Measurements from ENCODE around the gene CLMN. TPM values are rescaled to one million over a fixed set of nuclear protein-coding genes. Genes with fewer than 3 reads are reported as not detected.

Gene CLMN
- total and polyA plus RNA-seq, 9 of the 15 experiments (the other 6 are each of a cell fraction or from before 2014, with no cell fraction given) = 0.01 to 0.18 (median 0.07) TPM; not detected in 4

DNA sequence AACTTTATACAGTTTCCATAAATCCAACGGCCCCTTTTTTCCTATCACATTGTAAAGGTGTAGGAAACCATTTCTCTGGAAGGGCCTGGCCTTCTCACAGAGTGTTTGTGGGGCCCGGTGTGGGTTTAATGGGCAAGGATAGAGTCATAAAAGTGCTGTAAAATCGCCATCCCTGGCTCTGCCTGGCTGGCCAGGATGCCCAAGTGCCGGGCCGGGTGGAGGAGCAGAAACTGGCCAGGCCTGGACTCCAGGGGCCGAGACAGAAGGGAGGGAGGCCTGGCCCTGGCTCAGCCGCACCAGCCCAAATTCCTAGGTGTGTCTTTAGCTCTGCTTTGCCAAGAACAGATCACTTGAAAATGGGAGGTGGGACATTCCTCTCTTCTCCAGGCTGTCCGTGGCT lies 85.3 kb downstream of the CLMN start:
- intact Hi-C loops (cut with micrococcal nuclease) = no loop called here
- no peak overlapping the region for H2AFZ ChIP-seq (ENCODE audit: low read depth, low read length)
- in situ Hi-C loops (cut with MboI) = no loop called here
- H3K9ac ChIP-seq (ENCODE audit: insufficient read depth in 1 of 2, low read depth in 2 of 2, low read length in 2 of 2) = no peak overlapping the region
- no peak overlapping the region for H3K4me3 ChIP-seq
- no peaks in the 10 kb centered on the region for H3K4me1 ChIP-seq (replicated peaks in 1 of 2; ENCODE audit: control insufficient read depth in 2 of 2, insufficient read depth in 2 of 2, low read length in 2 of 2)
- H3K79me2 ChIP-seq (ENCODE audit: control insufficient read depth, insufficient read depth, low read length) = no peaks in the 10 kb centered on the region
- BruUV-seq (replicated peaks) = no TSS peak
- H3K9me1 ChIP-seq (ENCODE audit: control insufficient read depth, insufficient read depth, low read length) = no peaks in the 10 kb centered on the region
- H3K27ac ChIP-seq (ENCODE audit: extremely low read depth, low read depth, low read length) = no peak overlapping the region
- H3K9me3 ChIP-seq (replicated peaks; ENCODE audit: control insufficient read depth, insufficient read depth, low read depth, low read length) = no peaks in the 10 kb centered on the region
- peaks cover 2 to 24% of the 10 kb centered on the region in 2 experiments; a peak in 2 of 5 replicates for H3K27me3 ChIP-seq (ENCODE audit: control insufficient read depth in 2 of 2, insufficient read depth in 2 of 2, low read length in 2 of 2)
- ATAC-seq (no peak), DNase-seq (ENCODE audit: extremely low read depth in 1 of 4, low spot score in 3 of 4) (no peak), FAIRE-seq (no peak)
- ChIA-PET POLR2A (no interaction called here), CTCF (ENCODE audit: low intra/inter-chr PET ratio) (no interaction called here)
- WGBS (ENCODE audit: insufficient coverage, low coverage, missing lambda C conversion rate) = 0% methylated on average over 8 of the region's 8 CpGs
- no peaks in the 10 kb centered on the region; the same call in 1 of the 2 replicates for H4K20me1 ChIP-seq (replicated peaks; ENCODE audit: control insufficient read depth, insufficient read depth, low read length)
- H3K36me3 ChIP-seq (ENCODE audit: control insufficient read depth, insufficient read depth, low read length) = no peaks in the 10 kb centered on the region
- H3K4me2 ChIP-seq (ENCODE audit: insufficient read depth, low read length) = no peak overlapping the region
- TF ChIP-seq, protein P1, sequence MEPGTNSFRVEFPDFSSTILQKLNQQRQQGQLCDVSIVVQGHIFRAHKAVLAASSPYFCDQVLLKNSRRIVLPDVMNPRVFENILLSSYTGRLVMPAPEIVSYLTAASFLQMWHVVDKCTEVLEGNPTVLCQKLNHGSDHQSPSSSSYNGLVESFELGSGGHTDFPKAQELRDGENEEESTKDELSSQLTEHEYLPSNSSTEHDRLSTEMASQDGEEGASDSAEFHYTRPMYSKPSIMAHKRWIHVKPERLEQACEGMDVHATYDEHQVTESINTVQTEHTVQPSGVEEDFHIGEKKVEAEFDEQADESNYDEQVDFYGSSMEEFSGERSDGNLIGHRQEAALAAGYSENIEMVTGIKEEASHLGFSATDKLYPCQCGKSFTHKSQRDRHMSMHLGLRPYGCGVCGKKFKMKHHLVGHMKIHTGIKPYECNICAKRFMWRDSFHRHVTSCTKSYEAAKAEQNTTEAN (CRISPR knock-in tag; IDR thresholded peaks at IDR 0.05) = no peak
- no peak for TF ChIP-seq ZBTB17 (CRISPR knock-in tag; IDR thresholded peaks at IDR 0.05)
- no peak for TF ChIP-seq SMAD4 (CRISPR knock-in tag; conservative IDR thresholded peaks at IDR 0.05)
- no peak for TF ChIP-seq NCOA2 (IDR thresholded peaks at IDR 0.05; ENCODE audit: partially characterized antibody in 2 of 2)
- TF ChIP-seq, protein P2, sequence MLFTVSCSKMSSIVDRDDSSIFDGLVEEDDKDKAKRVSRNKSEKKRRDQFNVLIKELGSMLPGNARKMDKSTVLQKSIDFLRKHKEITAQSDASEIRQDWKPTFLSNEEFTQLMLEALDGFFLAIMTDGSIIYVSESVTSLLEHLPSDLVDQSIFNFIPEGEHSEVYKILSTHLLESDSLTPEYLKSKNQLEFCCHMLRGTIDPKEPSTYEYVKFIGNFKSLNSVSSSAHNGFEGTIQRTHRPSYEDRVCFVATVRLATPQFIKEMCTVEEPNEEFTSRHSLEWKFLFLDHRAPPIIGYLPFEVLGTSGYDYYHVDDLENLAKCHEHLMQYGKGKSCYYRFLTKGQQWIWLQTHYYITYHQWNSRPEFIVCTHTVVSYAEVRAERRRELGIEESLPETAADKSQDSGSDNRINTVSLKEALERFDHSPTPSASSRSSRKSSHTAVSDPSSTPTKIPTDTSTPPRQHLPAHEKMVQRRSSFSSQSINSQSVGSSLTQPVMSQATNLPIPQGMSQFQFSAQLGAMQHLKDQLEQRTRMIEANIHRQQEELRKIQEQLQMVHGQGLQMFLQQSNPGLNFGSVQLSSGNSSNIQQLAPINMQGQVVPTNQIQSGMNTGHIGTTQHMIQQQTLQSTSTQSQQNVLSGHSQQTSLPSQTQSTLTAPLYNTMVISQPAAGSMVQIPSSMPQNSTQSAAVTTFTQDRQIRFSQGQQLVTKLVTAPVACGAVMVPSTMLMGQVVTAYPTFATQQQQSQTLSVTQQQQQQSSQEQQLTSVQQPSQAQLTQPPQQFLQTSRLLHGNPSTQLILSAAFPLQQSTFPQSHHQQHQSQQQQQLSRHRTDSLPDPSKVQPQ (CRISPR knock-in tag; IDR thresholded peaks at IDR 0.05; ENCODE audit: borderline replicate concordance) = no peak
- TF ChIP-seq, protein P3, sequence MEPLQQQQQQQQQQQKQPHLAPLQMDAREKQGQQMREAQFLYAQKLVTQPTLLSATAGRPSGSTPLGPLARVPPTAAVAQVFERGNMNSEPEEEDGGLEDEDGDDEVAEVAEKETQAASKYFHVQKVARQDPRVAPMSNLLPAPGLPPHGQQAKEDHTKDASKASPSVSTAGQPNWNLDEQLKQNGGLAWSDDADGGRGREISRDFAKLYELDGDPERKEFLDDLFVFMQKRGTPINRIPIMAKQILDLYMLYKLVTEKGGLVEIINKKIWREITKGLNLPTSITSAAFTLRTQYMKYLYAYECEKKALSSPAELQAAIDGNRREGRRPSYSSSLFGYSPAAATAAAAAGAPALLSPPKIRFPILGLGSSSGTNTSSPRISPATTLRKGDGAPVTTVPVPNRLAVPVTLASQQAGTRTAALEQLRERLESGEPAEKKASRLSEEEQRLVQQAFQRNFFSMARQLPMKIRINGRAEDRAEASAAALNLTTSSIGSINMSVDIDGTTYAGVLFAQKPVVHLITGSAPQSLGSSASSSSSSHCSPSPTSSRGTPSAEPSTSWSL (CRISPR knock-in tag; IDR thresholded peaks at IDR 0.05; ENCODE audit: borderline replicate concordance) = no peak
- TF ChIP-seq, protein P4, sequence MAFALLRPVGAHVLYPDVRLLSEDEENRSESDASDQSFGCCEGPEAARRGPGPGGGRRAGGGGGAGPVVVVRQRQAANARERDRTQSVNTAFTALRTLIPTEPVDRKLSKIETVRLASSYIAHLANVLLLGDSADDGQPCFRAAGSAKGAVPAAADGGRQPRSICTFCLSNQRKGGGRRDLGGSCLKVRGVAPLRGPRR (CRISPR knock-in tag; IDR thresholded peaks at IDR 0.05) = no peak
- TF ChIP-seq BCL6 (CRISPR knock-in tag; IDR thresholded peaks at IDR 0.05) = no peak
- no peak for TF ChIP-seq ZBTB1 (CRISPR knock-in tag; IDR thresholded peaks at IDR 0.05; ENCODE audit: borderline replicate concordance, low read depth)
- no peak for TF ChIP-seq LEF1 (IDR thresholded peaks at IDR 0.05)
- no peak for TF ChIP-seq HIVEP1 (CRISPR knock-in tag; IDR thresholded peaks at IDR 0.05)
- no peak for TF ChIP-seq BACH1 (tag; IDR thresholded peaks at IDR 0.05)
- no peak for TF ChIP-seq PTRF (tag; IDR thresholded peaks at IDR 0.05)
- TF ChIP-seq, protein P5, sequence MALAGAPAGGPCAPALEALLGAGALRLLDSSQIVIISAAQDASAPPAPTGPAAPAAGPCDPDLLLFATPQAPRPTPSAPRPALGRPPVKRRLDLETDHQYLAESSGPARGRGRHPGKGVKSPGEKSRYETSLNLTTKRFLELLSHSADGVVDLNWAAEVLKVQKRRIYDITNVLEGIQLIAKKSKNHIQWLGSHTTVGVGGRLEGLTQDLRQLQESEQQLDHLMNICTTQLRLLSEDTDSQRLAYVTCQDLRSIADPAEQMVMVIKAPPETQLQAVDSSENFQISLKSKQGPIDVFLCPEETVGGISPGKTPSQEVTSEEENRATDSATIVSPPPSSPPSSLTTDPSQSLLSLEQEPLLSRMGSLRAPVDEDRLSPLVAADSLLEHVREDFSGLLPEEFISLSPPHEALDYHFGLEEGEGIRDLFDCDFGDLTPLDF (CRISPR knock-in tag; IDR thresholded peaks at IDR 0.05) = no peak
- TF ChIP-seq, protein P6, sequence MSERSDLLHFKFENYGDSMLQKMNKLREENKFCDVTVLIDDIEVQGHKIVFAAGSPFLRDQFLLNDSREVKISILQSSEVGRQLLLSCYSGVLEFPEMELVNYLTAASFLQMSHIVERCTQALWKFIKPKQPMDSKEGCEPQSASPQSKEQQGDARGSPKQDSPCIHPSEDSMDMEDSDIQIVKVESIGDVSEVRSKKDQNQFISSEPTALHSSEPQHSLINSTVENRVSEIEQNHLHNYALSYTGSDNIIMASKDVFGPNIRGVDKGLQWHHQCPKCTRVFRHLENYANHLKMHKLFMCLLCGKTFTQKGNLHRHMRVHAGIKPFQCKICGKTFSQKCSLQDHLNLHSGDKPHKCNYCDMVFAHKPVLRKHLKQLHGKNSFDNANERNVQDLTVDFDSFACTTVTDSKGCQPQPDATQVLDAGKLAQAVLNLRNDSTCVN (CRISPR knock-in tag; IDR thresholded peaks at IDR 0.05) = no peak

All from K562 (cell line).